HS-5 (cell line): ENCODE data around the gene PADI2.

Experiments
- DNase-seq: peaks from one replicate; pipeline ENCODE4 v3.0.0-alpha.2; 2012; ENCODE audit warnings: low read depth

Gene PADI2

GRCh38 chr1:17112496-17113236, 6.6 kb downstream of the PADI2 start:
- DNase-seq, result no peak

DNA sequence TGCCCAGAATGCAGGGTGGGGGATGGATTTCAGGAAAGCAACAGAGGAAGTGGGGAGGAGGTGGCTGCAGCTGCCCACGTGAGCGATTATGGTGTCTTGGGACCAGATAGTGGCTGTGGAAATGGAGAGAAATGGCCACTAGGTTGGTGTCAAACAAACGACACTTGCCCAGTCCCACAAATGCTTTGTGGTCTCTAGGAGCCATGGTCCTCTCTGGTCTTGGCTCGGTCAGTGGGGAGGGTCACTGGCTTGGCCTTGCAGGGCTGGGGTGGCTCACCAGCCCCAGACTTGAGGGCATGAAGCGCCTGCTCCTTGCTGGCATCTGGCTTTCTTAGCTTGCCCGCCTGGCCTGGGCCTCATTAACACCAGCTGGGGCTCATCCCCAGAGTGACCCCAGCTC, 7.2 kb downstream of the PADI2 start:
- no peak for DNase-seq

DNA sequence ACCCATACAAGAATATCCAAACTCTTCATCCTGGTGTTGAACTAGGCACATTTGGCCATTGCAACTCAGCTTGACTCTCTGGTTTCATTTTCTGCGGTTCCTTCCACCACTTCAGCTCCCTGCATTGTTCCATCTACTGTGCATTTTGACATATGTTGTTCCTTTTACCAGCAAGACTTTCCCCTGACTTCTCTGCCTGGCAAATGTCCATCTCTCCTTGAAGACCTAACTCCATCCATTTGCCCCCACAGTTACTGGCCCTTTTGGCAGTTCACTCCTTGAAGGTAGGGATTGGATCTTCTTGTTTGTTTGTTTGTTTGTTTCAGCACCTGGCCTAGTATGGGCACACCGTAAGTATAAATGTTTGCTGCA, 8.7 kb downstream of the PADI2 start:
- DNase-seq, result no peak

- no peak for DNase-seq
Observed at GRCh38 chr1:17109892-17110554, 9.2 kb downstream of the PADI2 start.

GRCh38 chr1:17108786-17109185, 10.5 kb downstream of the PADI2 start:
- no peak for DNase-seq

GRCh38 chr1:17108360-17108759, 10.9 kb downstream of the PADI2 start:
- DNase-seq, result no peak

- DNase-seq, result no peak
Observed at GRCh38 chr1:17104782-17105181, 14.5 kb downstream of the PADI2 start.

- no peak for DNase-seq
Observed at GRCh38 chr1:17102232-17102631, 17.0 kb downstream of the PADI2 start.

- no peak for DNase-seq
Observed at GRCh38 chr1:17101261-17101660, 18.0 kb downstream of the PADI2 start.

DNA sequence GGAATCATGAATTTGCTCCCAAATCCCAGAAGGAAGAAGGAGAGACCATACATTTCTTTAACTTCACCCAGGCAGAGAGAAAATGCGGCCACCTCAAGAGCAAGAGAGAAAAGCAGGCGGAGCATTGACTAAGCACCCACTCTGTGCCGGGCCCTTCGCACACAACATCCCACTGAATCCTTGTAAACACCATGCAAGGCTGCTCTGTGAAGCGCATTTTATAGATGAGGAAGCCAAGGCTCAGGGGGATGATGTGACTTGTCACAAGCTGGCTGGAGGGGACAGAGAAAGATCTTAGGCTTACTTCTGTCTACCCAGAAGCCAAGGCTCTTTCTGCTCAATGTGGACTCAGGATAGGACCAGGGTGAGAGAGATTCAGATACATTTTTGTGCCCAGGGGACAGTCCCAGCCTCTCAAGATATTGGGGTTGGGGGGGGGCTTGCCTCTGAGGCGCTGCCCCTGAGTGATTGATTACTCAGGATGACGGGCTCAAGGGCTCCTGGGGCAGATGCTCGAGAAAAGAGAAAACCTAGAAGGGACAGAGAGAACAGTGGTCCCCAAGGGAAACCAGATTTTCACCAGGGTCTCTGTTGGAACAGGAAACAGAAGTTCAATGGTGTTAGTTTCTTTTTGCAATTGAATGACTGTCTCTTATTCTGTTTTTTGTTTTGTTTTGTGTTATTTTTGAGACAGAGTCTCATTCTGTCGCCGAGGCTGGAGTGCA, 19.5 kb downstream of the PADI2 start:
- DNase-seq, result no peak

DNA sequence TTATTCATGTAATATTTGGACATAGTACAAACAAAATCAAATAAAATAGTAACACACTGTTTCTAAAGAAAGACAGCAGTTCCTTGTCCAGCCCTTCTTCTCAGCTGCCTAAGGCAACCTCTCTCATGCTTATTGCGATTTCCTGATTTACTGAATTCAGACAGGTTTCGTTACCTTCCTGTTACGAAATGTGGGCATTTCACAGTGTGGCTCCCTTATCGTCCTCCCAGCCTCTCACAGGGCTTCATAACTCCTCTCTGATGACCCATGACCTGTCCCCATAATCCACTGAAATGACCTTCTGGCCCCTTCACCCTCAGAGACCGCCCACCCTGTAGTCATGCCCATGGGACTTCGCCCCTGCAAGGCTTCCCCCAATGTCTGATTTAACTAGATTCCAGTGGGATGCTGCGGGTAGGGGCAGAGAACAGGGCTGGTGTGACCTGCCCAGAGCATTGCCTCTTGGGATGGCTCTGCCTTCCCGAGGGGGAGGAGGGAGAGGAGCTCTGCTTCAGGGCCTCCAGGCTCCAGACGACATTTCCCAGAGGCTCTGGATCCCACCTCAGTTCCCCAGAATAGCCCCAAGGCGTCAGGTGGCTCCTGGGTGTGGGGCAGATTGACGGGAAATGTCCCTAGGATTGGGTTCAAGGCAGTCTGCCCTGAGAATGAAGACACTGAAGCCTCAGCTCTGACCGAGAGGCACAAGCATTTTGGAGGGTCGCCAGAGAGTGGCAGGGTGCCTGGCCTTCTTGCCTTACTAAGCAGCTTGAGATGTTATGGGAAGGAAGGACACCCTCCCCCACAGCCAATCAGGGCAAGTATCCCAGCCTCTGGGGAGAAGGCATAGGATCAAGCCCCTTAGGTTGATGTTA, 20.6 kb downstream of the PADI2 start:
- no peak for DNase-seq

- DNase-seq, result no peak
Observed at GRCh38 chr1:17097787-17098186, 21.5 kb downstream of the PADI2 start.

- no peak for DNase-seq
Observed at GRCh38 chr1:17097147-17097546, 22.1 kb downstream of the PADI2 start.

- no peak for DNase-seq
Observed at GRCh38 chr1:17096584-17096983, 22.7 kb downstream of the PADI2 start.

GRCh38 chr1:17095141-17095540, 24.1 kb downstream of the PADI2 start:
- DNase-seq, result no peak

GRCh38 chr1:17094664-17095063, 24.6 kb downstream of the PADI2 start:
- DNase-seq, result no peak

GRCh38 chr1:17093822-17094393, 25.3 kb downstream of the PADI2 start:
- no peak for DNase-seq

- DNase-seq, result no peak
Observed at GRCh38 chr1:17091252-17091651, 28.0 kb downstream of the PADI2 start.

DNA sequence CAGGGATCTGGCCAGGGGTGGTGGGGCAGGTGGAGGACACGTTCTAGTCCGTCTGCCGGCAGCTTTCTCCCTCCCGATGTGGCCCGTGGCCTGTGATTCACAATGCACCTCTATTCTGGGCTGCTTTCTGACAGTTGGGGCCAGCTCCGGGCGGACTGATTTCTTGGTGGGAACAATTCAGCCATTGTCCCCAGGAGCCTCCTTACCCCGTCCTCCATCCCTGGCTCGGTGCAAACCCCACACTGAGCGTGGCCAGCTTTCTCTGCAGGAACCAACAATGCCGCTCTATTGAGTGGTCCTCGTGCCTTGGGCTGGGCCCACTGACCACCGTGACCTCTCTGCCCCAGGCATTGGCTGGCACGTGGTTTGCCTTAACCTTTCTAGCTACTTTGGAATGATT, 29.7 kb downstream of the PADI2 start:
- DNase-seq, result no peak

- no peak for DNase-seq
Observed at GRCh38 chr1:17086751-17087150, 32.5 kb downstream of the PADI2 start.

DNA sequence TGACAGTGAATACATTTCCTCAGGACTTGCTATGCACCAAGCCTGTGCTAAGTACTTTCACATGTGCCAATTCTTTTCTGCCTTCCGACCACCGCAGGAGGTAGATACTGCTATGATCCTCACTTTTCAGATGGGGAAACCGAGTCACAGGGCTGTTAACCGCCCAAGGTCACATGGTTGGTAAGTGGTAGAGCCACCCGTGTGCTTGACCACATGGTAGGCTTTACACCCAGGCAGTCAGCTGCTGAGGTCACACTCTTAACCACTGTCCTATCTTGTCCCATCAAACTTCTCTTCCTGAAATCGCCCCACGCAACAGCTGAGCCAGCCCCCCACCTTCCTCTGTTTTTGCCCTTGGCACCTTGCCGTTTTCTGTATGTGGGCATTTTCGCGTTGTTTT, 34.5 kb downstream of the PADI2 start:
- no peak for DNase-seq

DNA sequence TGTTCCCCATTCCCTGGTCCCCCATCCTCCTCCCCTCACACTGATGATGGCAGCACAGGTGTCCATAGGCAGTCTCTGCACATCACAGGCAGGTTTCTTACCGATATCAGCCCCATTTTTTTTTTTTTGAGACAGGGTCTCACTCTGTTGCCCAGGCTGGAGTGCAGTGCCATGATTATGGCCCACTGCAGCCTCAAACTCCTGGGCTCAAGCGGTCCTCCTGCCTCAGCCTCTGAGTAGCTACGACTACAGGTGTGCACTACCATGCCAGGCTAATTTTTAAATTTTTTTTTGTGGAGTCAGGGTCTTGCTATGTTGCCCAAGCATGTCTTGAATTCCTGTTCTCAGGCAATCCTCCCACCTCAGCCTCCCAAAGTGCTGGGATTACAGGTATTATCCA, 36.5 kb downstream of the PADI2 start:
- DNase-seq, result no peak
